Neural progenitor cell (in vitro differentiated cells): ENCODE data around the gene ROBO2. TPM values are rescaled to one million over a fixed set of nuclear protein-coding genes. Genes with fewer than 3 reads are reported as not detected.
A peak's percentile ranks its signal among the peaks of the same experiment; 100 is the strongest.

Experiments
- DNase-seq: peaks from one replicate; pipeline ENCODE4 v3.0.0-alpha.2; 2016; ENCODE audit warnings: low spot score
- H2AFZ ChIP-seq: fragments of 200-600 bp; sonication (generic); replicated peaks from 2 replicates; pipeline ENCODE4 v1.6.1; 2016; ENCODE audit warnings: antibody characterized with exemption
- H3F3A ChIP-seq: fragments of 200-600 bp; sonication (generic); 2 replicates; pipeline ENCODE4 v1.6.1; 2016; ENCODE audit warnings: antibody characterized with exemption, low read depth
- H3K27ac ChIP-seq: fragments of 200-600 bp; sonication (generic); 2 replicates; pipeline ENCODE4 v1.5.1; 2016; ENCODE audit warnings: mild to moderate bottlenecking
- H3K27me3 ChIP-seq: fragments of 200-600 bp; sonication (generic); 2 replicates; pipeline ENCODE4 v1.6.1; 2016; ENCODE audit warnings: mild to moderate bottlenecking, moderate library complexity
- H3K36me3 ChIP-seq: fragments of 200-600 bp; sonication (generic); 2 replicates; pipeline ENCODE4 v1.5.1; 2016
- H3K4me1 ChIP-seq: fragments of 200-600 bp; sonication (generic); 2 replicates; pipeline ENCODE4 v1.6.1; 2016; ENCODE audit warnings: mixed run types
- H3K4me2 ChIP-seq: fragments of 200-600 bp; sonication (generic); 2 replicates; pipeline ENCODE4 v1.6.1; 2016
- H3K4me3 ChIP-seq: fragments of 200-600 bp; sonication (generic); 2 replicates; pipeline ENCODE4 v1.5.1; 2016
- H3K79me2 ChIP-seq: fragments of 200-600 bp; sonication (generic); 2 replicates; pipeline ENCODE4 v1.6.1; 2016; ENCODE audit warnings: low read depth
- H3K9ac ChIP-seq: fragments of 200-600 bp; sonication (generic); 2 replicates; pipeline ENCODE4 v1.6.1; 2016
- H3K9me3 ChIP-seq: fragments of 200-600 bp; sonication (generic); 2 replicates; pipeline ENCODE4 v1.5.1; 2016; ENCODE audit warnings: low read depth
- H4K20me1 ChIP-seq: fragments of 200-600 bp; sonication (generic); 2 replicates; pipeline ENCODE4 v1.6.1; 2016; ENCODE audit warnings: low read depth
- H3K27ac Mint-ChIP-seq: 3 replicates; pipeline ENCODE4 v1.8.0; 2021; ENCODE audit warnings: mixed read lengths
- H3K27me3 Mint-ChIP-seq: 2 replicates; pipeline ENCODE4 v1.8.0; 2022; ENCODE audit warnings: low read depth, mild to moderate bottlenecking, inconsistent platforms, moderate library complexity, mixed read lengths; ENCODE audit not compliant: insufficient read depth
- H3K36me3 Mint-ChIP-seq: 3 replicates; pipeline ENCODE4 v1.8.0; 2021; ENCODE audit warnings: mixed read lengths
- H3K4me1 Mint-ChIP-seq: 3 replicates; pipeline ENCODE4 v1.8.0; 2021; ENCODE audit warnings: mixed read lengths
- H3K4me3 Mint-ChIP-seq: 3 replicates; pipeline ENCODE4 v1.8.0; 2021; ENCODE audit warnings: mild to moderate bottlenecking, moderate library complexity, mixed read lengths
- H3K9me3 Mint-ChIP-seq: 3 replicates; pipeline ENCODE4 v1.8.0; 2020; ENCODE audit warnings: mixed read lengths
- CTCF ChIP-seq: fragments of 200-600 bp; sonication (generic); IDR thresholded peaks from 2 replicates; pipeline ENCODE4 v1.5.1; 2017; ENCODE audit warnings: antibody characterized with exemption, mild to moderate bottlenecking
- EZH2 ChIP-seq: fragments of 200-600 bp; sonication (generic); IDR thresholded peaks from 2 replicates; pipeline ENCODE4 v1.6.1; 2017; ENCODE audit warnings: antibody characterized with exemption, mild to moderate bottlenecking, moderate library complexity
- EZH2phosphoT487 ChIP-seq: fragments of 200-600 bp; sonication (generic); IDR thresholded peaks from 2 replicates; pipeline ENCODE4 v1.6.1; 2017; ENCODE audit warnings: antibody characterized with exemption
- total RNA-seq: library from RNA; depleted of rRNA; stranded (reverse); fragments of >200 nt; gene quantifications from 2 replicates; pipeline ENCODE4 v1.2.3, GENCODE V29; 2015; ENCODE audit warnings: low replicate concordance

The ROBO2 gene
- total RNA-seq, 1 donor from 2014 or later = 15.0 TPM

DNA sequence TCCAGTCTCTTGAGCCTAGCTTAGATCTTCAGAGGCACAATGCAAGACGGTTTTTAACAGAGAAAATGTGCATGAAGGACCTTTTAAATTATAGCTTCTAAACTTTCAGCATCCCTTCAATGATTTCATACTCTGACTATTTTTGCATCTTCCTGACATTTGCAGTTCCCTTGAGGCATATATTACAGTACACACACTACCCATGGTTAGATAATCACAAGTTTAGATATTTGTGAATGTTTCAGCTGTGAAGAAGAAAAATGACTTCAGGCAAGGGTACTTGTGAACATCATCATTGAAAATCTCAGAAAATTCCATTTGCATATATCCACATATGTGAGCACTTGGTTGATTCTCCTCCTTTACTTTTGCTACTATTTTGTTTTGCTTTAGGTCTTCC lies 341.5 kb downstream of the ROBO2 start:
- TF ChIP-seq EZH2phosphoT487 (no peak), EZH2 (no peak), CTCF (no peak)
- Histone ChIP-seq H3K4me1 (peaks cover 8% of the 10 kb centered on the region), H3K27ac (no peak overlapping the region), H4K20me1 (no peaks in the 10 kb centered on the region), H3K79me2 (no peaks in the 10 kb centered on the region), H3K36me3 (no peaks in the 10 kb centered on the region), H3K4me3 (no peak overlapping the region), H3F3A (peaks cover 6% of the 10 kb centered on the region), H2AFZ (no peak overlapping the region), H3K4me2 (no peak overlapping the region), H3K27me3 (no peaks in the 10 kb centered on the region), H3K9me3 (no peaks in the 10 kb centered on the region), H3K9ac (no peak overlapping the region)
- Mint-ChIP-seq H3K36me3 (peaks cover 2% of the 10 kb centered on the region), H3K27me3 (no peaks in the 10 kb centered on the region), H3K27ac (no peak overlapping the region), H3K4me1 (peaks cover 9% of the 10 kb centered on the region), H3K4me3 (no peak overlapping the region), H3K9me3 (no peaks in the 10 kb centered on the region)
- DNase-seq = no peak

GRCh38 chr3:77392181-77392580 lies 352.3 kb downstream of the ROBO2 start:
- H3K4me2 ChIP-seq = peak overlapping the region; percentile 47
- H4K20me1 ChIP-seq = no peaks in the 10 kb centered on the region
- no peaks in the 10 kb centered on the region for H3K9me3 ChIP-seq
- H3K4me1 ChIP-seq = peaks cover 12% of the 10 kb centered on the region
- Mint-ChIP-seq H3K27ac (peak overlapping the region; percentile 8), H3K36me3 (no peaks in the 10 kb centered on the region), H3K4me3 (no peak overlapping the region), H3K9me3 (no peaks in the 10 kb centered on the region), H3K4me1 (peaks cover 29% of the 10 kb centered on the region), H3K27me3 (no peaks in the 10 kb centered on the region)
- H3K27ac ChIP-seq = no peak overlapping the region
- H3K27me3 ChIP-seq = no peaks in the 10 kb centered on the region
- no peaks in the 10 kb centered on the region for H3F3A ChIP-seq
- DNase-seq = peak; percentile 54
- H3K9ac ChIP-seq = no peak overlapping the region
- H2AFZ ChIP-seq = no peak overlapping the region
- no peak overlapping the region for H3K4me3 ChIP-seq
- no peaks in the 10 kb centered on the region for H3K79me2 ChIP-seq
- TF ChIP-seq EZH2 = no peak
- no peak for TF ChIP-seq CTCF
- no peak for TF ChIP-seq EZH2phosphoT487
- H3K36me3 ChIP-seq = no peaks in the 10 kb centered on the region

DNA sequence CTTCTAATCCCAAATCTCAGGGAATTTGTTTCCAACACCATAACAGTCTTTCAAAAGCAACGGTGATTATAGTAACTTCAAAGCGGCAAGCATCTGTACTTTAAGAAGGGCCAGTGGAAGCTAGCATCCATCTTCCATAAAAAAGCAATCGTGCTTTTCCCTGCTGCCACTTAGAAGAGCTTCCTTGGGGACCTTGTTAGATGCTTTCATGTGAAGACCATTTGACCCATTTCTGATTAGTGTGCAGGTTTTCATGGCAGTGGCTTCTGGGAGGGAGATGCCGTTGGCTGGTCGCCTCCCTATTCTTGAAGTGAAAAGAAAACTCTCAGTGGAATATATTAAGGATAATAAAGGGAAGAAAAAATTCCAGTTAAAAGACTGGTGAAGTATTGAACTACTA lies 354.1 kb downstream of the ROBO2 start:
- no peak overlapping the region for H3K27ac Mint-ChIP-seq
- no peak overlapping the region for H3K4me3 ChIP-seq

More for the DNA sequence above, 354.1 kb downstream of the ROBO2 start:
- no peaks in the 10 kb centered on the region for H3K36me3 ChIP-seq
- no peak overlapping the region for H3K27ac ChIP-seq
- H3K79me2 ChIP-seq = no peaks in the 10 kb centered on the region
- peaks cover 12% of the 10 kb centered on the region for H3K4me1 ChIP-seq
- H2AFZ ChIP-seq = no peak overlapping the region
- H4K20me1 ChIP-seq = no peaks in the 10 kb centered on the region
- H3K9ac ChIP-seq = no peak overlapping the region
- no peaks in the 10 kb centered on the region for H3K27me3 ChIP-seq
- Mint-ChIP-seq H3K4me1 (peaks cover 32% of the 10 kb centered on the region), H3K9me3 (no peaks in the 10 kb centered on the region), H3K27me3 (no peaks in the 10 kb centered on the region), H3K36me3 (no peaks in the 10 kb centered on the region), H3K4me3 (no peak overlapping the region)
- H3K9me3 ChIP-seq = no peaks in the 10 kb centered on the region
- no peak overlapping the region for H3K4me2 ChIP-seq
- H3F3A ChIP-seq = no peaks in the 10 kb centered on the region
- TF ChIP-seq EZH2 (no peak), CTCF (no peak), EZH2phosphoT487 (no peak)
- no peak for DNase-seq
